HG03571 (cell line): ENCODE measurements around the gene NHLRC2.

Experiments
- ATAC-seq: cut with Tn5 transposase; IDR thresholded peaks from one replicate; pipeline ENCODE4 v1.9.1; 2021; ENCODE audit not compliant: unreplicated experiment

NHLRC2 gene

GRCh38 chr10:113859261-113859660, 4.8 kb downstream of the NHLRC2 start:
- ATAC-seq, result peak; percentile 42

- ATAC-seq, result no peak
Measured at GRCh38 chr10:113865901-113866300, 11.4 kb downstream of the NHLRC2 start.

- ATAC-seq, result no peak
Measured at GRCh38 chr10:113866551-113867394, 12.3 kb downstream of the NHLRC2 start.

GRCh38 chr10:113867904-113868303, 13.4 kb downstream of the NHLRC2 start:
- no peak for ATAC-seq

- no peak for ATAC-seq
Measured at GRCh38 chr10:113869789-113870188, 15.3 kb downstream of the NHLRC2 start.

- no peak for ATAC-seq
Measured at GRCh38 chr10:113872139-113873030, 17.9 kb downstream of the NHLRC2 start.

- no peak for ATAC-seq
Measured at GRCh38 chr10:113875212-113875611, 20.8 kb downstream of the NHLRC2 start.

- no peak for ATAC-seq
Measured at GRCh38 chr10:113876461-113876860, 22.0 kb downstream of the NHLRC2 start.

GRCh38 chr10:113879691-113880090, 25.2 kb downstream of the NHLRC2 start:
- ATAC-seq, result peak; percentile 71

GRCh38 chr10:113880236-113880635, 25.8 kb downstream of the NHLRC2 start:
- no peak for ATAC-seq

GRCh38 chr10:113882240-113882639, 27.8 kb downstream of the NHLRC2 start:
- ATAC-seq, result no peak

- ATAC-seq, result no peak
Measured at GRCh38 chr10:113889911-113890310, 35.5 kb downstream of the NHLRC2 start.

- no peak for ATAC-seq
Measured at GRCh38 chr10:113890769-113891168, 36.3 kb downstream of the NHLRC2 start.

- no peak for ATAC-seq
Measured at GRCh38 chr10:113891476-113891875, 37.0 kb downstream of the NHLRC2 start.

- no peak for ATAC-seq
Measured at GRCh38 chr10:113893570-113893969, 39.1 kb downstream of the NHLRC2 start.

- no peak for ATAC-seq
Measured at GRCh38 chr10:113894581-113894980, 40.1 kb downstream of the NHLRC2 start.

GRCh38 chr10:113895018-113895417, 40.6 kb downstream of the NHLRC2 start:
- ATAC-seq, result no peak

GRCh38 chr10:113897693-113898618, 43.5 kb downstream of the NHLRC2 start:
- ATAC-seq, result no peak

- ATAC-seq, result no peak
Measured at GRCh38 chr10:113899952-113900598, 45.6 kb downstream of the NHLRC2 start.

GRCh38 chr10:113905756-113906155, 51.3 kb downstream of the NHLRC2 start:
- ATAC-seq, result no peak
